ENCODE data around the gene DMRTB1.

DMRTB1 gene

DNA sequence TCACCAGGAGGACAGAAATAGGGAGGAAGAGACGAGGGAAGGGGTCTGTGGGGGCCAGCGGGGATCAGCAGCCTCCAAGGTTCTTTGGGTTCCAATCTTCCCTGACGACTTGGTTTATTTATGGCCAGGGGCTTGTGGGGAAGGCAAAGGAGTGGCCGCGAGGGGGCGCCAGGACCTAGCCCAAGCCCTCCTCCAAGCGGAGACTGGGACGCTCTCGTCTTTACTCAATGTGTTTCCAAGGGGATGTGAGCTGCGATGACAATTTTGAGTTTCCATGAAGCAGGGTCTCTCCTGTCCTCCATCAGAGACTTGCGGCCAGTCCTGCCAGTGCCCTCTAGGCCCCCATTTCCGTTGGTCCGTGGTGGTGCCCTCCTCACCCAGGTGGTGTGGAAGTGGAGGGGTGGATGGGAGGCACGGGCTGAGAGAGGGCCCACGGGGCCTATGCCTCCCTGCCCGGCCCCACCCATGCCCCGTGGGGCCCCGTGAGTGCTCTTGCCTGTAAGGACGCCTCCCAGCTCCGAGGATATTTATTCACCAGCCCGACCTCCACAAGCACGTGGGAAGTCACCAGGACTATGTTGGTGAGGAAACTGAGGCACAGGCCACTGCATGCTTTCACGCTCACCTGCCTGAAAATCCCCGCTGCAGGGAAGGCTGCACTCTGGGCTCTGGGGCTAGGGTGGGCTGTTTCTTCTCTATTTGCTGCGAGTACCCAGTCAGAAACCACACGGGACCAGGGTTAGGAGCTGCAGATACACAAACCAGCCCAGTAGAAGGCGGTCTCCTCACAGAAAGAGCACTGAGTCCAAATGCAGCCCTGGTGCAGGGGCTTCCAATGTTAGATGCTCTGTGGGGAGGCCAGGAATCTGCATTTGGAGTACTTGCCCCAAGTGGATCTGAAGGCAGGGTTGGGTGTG, 26.5 kb downstream of the DMRTB1 start:
- H3K4me3 ChIP-seq (replicated peaks; ENCODE audit: low read depth, low read length): no peak overlapping the region
- DNase-seq (ENCODE audit: extremely low read depth, insufficient read length): peak; percentile 44
- TF ChIP-seq, protein P1, sequence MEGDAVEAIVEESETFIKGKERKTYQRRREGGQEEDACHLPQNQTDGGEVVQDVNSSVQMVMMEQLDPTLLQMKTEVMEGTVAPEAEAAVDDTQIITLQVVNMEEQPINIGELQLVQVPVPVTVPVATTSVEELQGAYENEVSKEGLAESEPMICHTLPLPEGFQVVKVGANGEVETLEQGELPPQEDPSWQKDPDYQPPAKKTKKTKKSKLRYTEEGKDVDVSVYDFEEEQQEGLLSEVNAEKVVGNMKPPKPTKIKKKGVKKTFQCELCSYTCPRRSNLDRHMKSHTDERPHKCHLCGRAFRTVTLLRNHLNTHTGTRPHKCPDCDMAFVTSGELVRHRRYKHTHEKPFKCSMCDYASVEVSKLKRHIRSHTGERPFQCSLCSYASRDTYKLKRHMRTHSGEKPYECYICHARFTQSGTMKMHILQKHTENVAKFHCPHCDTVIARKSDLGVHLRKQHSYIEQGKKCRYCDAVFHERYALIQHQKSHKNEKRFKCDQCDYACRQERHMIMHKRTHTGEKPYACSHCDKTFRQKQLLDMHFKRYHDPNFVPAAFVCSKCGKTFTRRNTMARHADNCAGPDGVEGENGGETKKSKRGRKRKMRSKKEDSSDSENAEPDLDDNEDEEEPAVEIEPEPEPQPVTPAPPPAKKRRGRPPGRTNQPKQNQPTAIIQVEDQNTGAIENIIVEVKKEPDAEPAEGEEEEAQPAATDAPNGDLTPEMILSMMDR (IDR thresholded peaks at IDR 0.05; ENCODE audit: insufficient read depth, low read length, poor library complexity, severe bottlenecking): peak; percentile 89
- H3K36me3 ChIP-seq (ENCODE audit: control insufficient read depth, insufficient read depth, low read length): no peaks in the 10 kb centered on the region
- no peaks in the 10 kb centered on the region; the same call in 1 of the 2 replicates for H3K27me3 ChIP-seq (replicated peaks; ENCODE audit: control insufficient read depth, insufficient read depth, low read length)

DNA sequence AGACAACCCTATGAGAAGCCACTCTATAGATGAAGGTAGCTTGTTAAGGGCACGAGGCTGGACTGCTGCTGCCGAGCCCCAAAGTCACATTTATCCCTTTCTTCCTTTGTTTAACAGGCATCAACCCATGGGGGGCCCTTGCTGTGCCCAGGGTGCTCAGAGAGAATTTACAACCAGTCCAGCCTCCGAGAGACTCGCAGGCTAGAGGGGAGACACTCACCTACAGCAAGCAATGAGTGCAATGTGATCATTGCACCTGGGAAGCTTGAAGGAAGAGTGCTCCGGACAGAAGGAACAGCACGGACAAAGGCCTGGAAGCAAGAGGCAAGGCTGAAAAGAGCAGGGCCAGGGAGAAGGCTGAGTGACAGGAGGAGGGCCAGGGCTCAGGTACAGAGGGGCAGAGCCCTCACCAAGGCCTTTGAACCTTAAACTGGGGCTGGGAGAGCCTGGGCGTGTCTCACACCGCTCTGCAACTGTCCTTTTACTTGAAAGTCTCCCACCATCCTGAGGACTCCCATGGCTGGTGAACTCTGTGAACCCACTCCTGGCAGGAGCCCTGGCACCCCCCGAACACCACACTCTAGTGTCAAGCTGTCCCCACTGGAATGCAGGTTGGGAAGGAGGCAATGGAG, 27.3 kb downstream of the DMRTB1 start:
- no peaks in the 10 kb centered on the region; the same call in 1 of the 2 replicates for H3K27me3 ChIP-seq (replicated peaks; ENCODE audit: control insufficient read depth, insufficient read depth, low read length)
- TF ChIP-seq, protein P1 (IDR thresholded peaks at IDR 0.05; ENCODE audit: insufficient read depth, low read length, poor library complexity, severe bottlenecking): no peak
- DNase-seq (ENCODE audit: extremely low read depth, insufficient read length): no peak
- H3K4me3 ChIP-seq (replicated peaks; ENCODE audit: low read depth, low read length): no peak overlapping the region
- H3K36me3 ChIP-seq (ENCODE audit: control insufficient read depth, insufficient read depth, low read length): no peaks in the 10 kb centered on the region

DNA sequence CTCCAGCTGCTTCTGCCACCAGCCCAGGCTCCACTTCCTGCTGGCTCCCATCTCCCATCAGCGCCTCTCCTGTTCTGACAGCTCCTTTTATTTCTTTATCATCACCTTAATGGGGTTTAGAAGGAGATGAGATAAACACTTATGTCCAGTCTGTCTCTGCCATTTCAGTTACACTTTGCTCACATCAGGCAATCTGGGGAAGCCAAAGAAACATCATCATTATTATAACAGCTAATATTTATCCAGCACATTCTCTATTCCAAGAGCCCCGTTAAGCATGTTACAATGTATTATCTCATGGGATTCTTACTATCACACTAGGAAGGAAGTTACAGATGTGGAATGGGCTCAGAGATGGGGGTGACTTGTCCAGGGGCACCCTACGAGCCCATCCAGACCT, 31.2 kb downstream of the DMRTB1 start:
- TF ChIP-seq, protein P1 (IDR thresholded peaks at IDR 0.05; ENCODE audit: insufficient read depth, low read length, poor library complexity, severe bottlenecking): no peak
- DNase-seq (ENCODE audit: extremely low read depth, insufficient read length): no peak
- Histone ChIP-seq H3K27me3 (replicated peaks; ENCODE audit: control insufficient read depth, insufficient read depth, low read length) (no peaks in the 10 kb centered on the region; the same call in 1 of the 2 replicates), H3K36me3 (ENCODE audit: control insufficient read depth, insufficient read depth, low read length) (no peaks in the 10 kb centered on the region), H3K4me3 (replicated peaks; ENCODE audit: low read depth, low read length) (no peak overlapping the region)

DNA sequence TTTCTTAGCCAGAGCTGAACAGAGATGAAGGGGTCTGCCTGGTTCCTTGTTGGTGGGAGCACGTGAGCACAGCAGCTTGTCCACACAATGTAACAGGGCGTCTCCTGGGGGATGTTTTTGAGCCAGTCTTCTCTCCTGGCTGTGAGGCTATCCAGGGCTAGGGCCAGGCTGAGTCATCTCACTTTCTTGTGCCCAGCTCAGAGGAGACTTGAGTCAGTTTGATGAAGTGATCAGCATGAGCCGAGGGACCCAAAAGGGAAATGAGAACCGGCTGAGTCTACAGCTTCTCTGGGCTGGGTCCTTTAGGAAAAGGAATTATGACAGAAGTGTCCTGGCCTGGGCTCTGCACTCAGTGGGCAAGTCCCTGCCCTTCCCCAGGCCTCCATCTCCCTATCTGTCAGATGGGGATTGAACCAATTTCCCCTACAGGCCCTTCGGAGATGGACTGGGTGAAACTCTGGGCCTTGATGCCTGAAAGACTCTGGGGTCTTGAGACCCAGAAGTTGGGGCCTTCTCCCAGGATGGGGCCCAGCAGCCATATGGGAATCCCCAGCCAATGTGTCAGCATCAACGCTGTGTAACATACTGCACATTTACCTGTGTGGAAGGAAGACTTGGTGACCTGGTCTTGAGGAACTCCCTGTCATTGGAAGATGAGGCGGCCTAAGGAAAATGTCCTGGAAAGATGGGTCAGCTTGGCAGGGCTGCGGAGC, 36.6 kb downstream of the DMRTB1 start:
- no peaks in the 10 kb centered on the region; the same call in 1 of the 2 replicates for H3K27me3 ChIP-seq (replicated peaks; ENCODE audit: control insufficient read depth, insufficient read depth, low read length)
- TF ChIP-seq, protein P1 (IDR thresholded peaks at IDR 0.05; ENCODE audit: insufficient read depth, low read length, poor library complexity, severe bottlenecking): no peak
- H3K36me3 ChIP-seq (ENCODE audit: control insufficient read depth, insufficient read depth, low read length): no peaks in the 10 kb centered on the region
- H3K4me3 ChIP-seq (replicated peaks; ENCODE audit: low read depth, low read length): no peak overlapping the region
- DNase-seq (ENCODE audit: extremely low read depth, insufficient read length): no peak

DNA sequence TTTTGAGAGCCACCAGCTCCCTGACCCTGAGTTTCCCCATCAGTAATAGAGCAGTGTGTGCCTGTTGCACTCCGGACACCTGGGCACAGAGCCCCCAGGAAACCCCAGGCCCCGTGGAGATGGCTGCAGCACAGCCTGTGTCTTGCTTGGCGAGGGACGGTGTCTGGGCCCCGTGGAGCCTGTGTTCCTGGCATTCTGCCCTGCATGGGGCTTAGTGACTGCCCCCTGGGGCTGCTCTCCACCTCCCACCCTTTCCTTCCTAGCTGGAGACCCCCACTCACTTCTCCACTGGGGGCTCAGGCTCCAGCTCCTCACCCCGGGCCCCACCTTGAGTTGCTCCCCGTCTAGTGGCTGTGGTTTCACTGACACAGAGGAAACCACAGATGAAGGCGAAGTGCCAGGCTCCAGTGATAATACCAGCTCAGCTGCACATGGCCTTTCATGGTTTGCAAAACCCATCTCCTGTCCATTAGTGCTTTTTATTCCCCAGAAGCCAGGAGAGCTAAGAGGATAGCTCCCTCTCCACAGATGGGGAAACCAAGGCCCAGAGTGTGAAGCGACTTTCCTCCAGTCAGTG, 39.4 kb downstream of the DMRTB1 start:
- no peak for DNase-seq (ENCODE audit: extremely low read depth, insufficient read length)
- Histone ChIP-seq H3K36me3 (ENCODE audit: control insufficient read depth, insufficient read depth, low read length) (no peaks in the 10 kb centered on the region), H3K4me3 (replicated peaks; ENCODE audit: low read depth, low read length) (no peak overlapping the region), H3K27me3 (replicated peaks; ENCODE audit: control insufficient read depth, insufficient read depth, low read length) (no peaks in the 10 kb centered on the region; the same call in 1 of the 2 replicates)
- TF ChIP-seq, protein P1 (IDR thresholded peaks at IDR 0.05; ENCODE audit: insufficient read depth, low read length, poor library complexity, severe bottlenecking): no peak
